Aorta (tissue), 5 donors: ENCODE data around the gene SLC32A1. TPM values are rescaled to one million over a fixed set of nuclear protein-coding genes. Genes with fewer than 3 reads are reported as not detected.
A peak's percentile ranks its signal among the peaks of the same experiment; 100 is the strongest.

Source experiments
- ATAC-seq: fragments of 200-7000 bp; cut with Tn5 transposase; one replicate; pipeline ENCODE4 v1.9.1; 2022; ENCODE audit warnings: moderate library complexity; ENCODE audit not compliant: low FRiP score
- DNase-seq, 2 donors: peaks; one replicate each; pipeline ENCODE4 v3.0.0-alpha.2; 2020
- H3K27ac ChIP-seq, 2 donors: one replicate each; pipeline ENCODE4 v1.5.1; 2013; ENCODE audit warnings: low read length in 2 of 2, mild to moderate bottlenecking in 2 of 2, moderate library complexity in 2 of 2, control low read depth in 1 of 2, inconsistent platforms in 1 of 2, low read depth in 1 of 2
- H3K27me3 ChIP-seq, 2 donors: one replicate each; pipeline ENCODE4 v1.6.1; 2013; ENCODE audit warnings: control low read depth in 1 of 2, low read length in 1 of 2, mild to moderate bottlenecking in 1 of 2, moderate library complexity in 1 of 2; ENCODE audit not compliant: insufficient read depth in 2 of 2, control insufficient read depth in 1 of 2
- H3K36me3 ChIP-seq, 2 donors: one replicate each; pipeline ENCODE4 v1.6.1; 2013; ENCODE audit warnings: control low read depth in 1 of 2, low read length in 1 of 2, mild to moderate bottlenecking in 1 of 2; ENCODE audit not compliant: insufficient read depth in 2 of 2, control insufficient read depth in 1 of 2
- H3K4me1 ChIP-seq, 2 donors: one replicate each; pipeline ENCODE4 v1.6.1; 2013; ENCODE audit warnings: low read length in 2 of 2, control low read depth in 1 of 2, mild to moderate bottlenecking in 1 of 2, moderate library complexity in 1 of 2; ENCODE audit not compliant: insufficient read depth in 2 of 2, control insufficient read depth in 1 of 2
- H3K4me3 ChIP-seq, 2 donors: one replicate each; pipeline ENCODE4 v1.5.1; 2013; ENCODE audit warnings: low read length in 2 of 2, control low read depth in 1 of 2, mild to moderate bottlenecking in 1 of 2
- H3K9me3 ChIP-seq: one replicate; pipeline ENCODE4 v1.6.1; 2013; ENCODE audit warnings: mild to moderate bottlenecking, low read length; ENCODE audit not compliant: control insufficient read depth
- WGBS, 2 donors: extraction: QIAGEN DNeasy Blood & Tissue Kit; methylation state at CpG; one replicate each; pipeline ENCODE4 v1.1.7; 2013; 5-methylcytosine and 5-hydroxymethylcytosine counted together
- intact Hi-C, 2 donors: fragments of 100-400 bp; cut with DNase I; formaldehyde crosslinking; loops; one replicate each; pipeline versions ENCODE4 v1.14.2 to v1.15.0; 2022
- polyA plus RNA-seq, 2 donors: library from polyadenylated mRNA; stranded (reverse); fragments of 200-250 nt; gene quantifications; one replicate each; pipeline ENCODE4 v1.2.3, GENCODE V29; 2013
- total RNA-seq, 2 donors: library from RNA; stranded (reverse); fragmentation: NEBNext Ultra II Directional; extraction: Animal tissue kit (Norgen Biotek cat#: 25700); gene quantifications; one replicate each; pipeline ENCODE4 v1.2.1, GENCODE V29; 2021
- donor health status: healthy with polysubstance abuse.
- donor health status: Bipolar disorder and iron deficiency.
- donor health status: DM: no; HTN: no; CAD: no.
- donor health status: DM: no; HTN: no; CAD: no.
- donor health status: DM: yes; HTN: yes; CAD: no.

SLC32A1 gene
- total and polyA plus RNA-seq, 4 donors = not detected

DNA sequence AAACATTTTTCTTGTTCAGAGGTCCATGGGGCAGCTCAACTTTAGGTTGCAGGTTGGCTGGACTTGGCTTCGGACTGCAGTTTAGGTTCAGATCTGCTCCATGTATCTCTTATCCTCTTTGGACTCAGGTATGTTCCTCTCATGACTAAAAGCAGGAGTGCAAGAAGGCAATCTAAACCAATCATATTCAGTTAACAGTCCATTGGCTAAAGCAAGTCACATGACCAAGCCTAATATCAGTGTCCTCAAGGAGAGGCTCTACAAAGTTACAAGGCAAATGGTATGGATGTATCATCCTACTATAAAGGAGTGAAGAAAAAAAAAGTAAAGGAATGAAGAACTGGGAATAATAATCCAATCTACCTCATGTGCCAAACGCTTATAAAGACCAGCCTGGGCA lies 21.5 kb downstream of the SLC32A1 start:
- no peaks in the 10 kb centered on the region for H3K36me3 ChIP-seq
- WGBS, 2 donors = 91 to 95% methylated on average over 2 of the region's 2 CpGs

GRCh38 chr20:38747495-38748096 lies 23.3 kb downstream of the SLC32A1 start:
- Histone ChIP-seq H3K9me3 (no peaks in the 10 kb centered on the region), H3K4me1 (peaks cover 0 to 5% of the 10 kb centered on the region in 2 donors), H3K27ac (no peak overlapping the region), H3K4me3 (peak overlapping the region; percentile 12 to 33), H3K27me3 (no peaks in the 10 kb centered on the region), H3K36me3 (peaks cover 0 to 4% of the 10 kb centered on the region in 2 donors)
- WGBS, 2 donors = 11 to 12% methylated on average over 31 to 39 of the region's 39 CpGs
- intact Hi-C loops = loop anchor here in 1 of 2 donors (5.0 kb wide), 1 partner anchor 100 kb away; no protein-coding TSS in a partner anchor
- no peak for DNase-seq
- no peak for ATAC-seq

More for the DNA sequence above, 21.5 kb downstream of the SLC32A1 start:
- H3K9me3 ChIP-seq = no peaks in the 10 kb centered on the region
- peaks cover 0 to 5% of the 10 kb centered on the region in 2 donors for H3K4me1 ChIP-seq
- peaks cover 0 to 3% of the 10 kb centered on the region in 2 donors for H3K27me3 ChIP-seq
- no peak overlapping the region for H3K27ac ChIP-seq
- ATAC-seq (no peak), DNase-seq (no peak)
- H3K4me3 ChIP-seq = no peak overlapping the region
- intact Hi-C loops = loop anchor here in 1 of 2 donors (5.0 kb wide), 1 partner anchor 98 kb away; no protein-coding TSS in a partner anchor

- 0 to 1% methylated on average over 68 to 84 of the region's 84 CpGs for WGBS, 2 donors
- ATAC-seq (peak; percentile 98), DNase-seq (peak; percentile 95 to 99)
- Histone ChIP-seq H3K9me3 (no peaks in the 10 kb centered on the region), H3K27ac (peak within 1 kb of the TSS; percentile 31 to 69), H3K27me3 (no peaks in the 10 kb centered on the region), H3K4me1 (peaks cover 0 to 5% of the 10 kb centered on the region in 2 donors), H3K36me3 (peaks cover 0 to 4% of the 10 kb centered on the region in 2 donors), H3K4me3 (peak within 1 kb of the TSS; percentile 54 to 91)
- intact Hi-C loops = loop anchor here in 1 of 2 donors (5.0 kb wide), 1 partner anchor 101 kb away; no protein-coding TSS in a partner anchor
Measured at GRCh38 chr20:38748097-38748860, 24.0 kb downstream of the SLC32A1 start, which contains the start of gene ACTR5. Gene ACTR5 (plus strand): TSS chr20:38748460. CDS start chr20:38748479, 19 bp downstream.

- intact Hi-C loops = loop anchor here in 1 of 2 donors (5.0 kb wide), 1 partner anchor 102 kb away; no protein-coding TSS in a partner anchor
- Histone ChIP-seq H3K9me3 (no peaks in the 10 kb centered on the region), H3K27me3 (no peaks in the 10 kb centered on the region), H3K27ac (peak overlapping the region; percentile 7 to 31), H3K4me3 (peak overlapping the region; percentile 54 to 91), H3K36me3 (peaks cover 0 to 4% of the 10 kb centered on the region in 2 donors), H3K4me1 (peaks cover 0 to 5% of the 10 kb centered on the region in 2 donors)
- ATAC-seq = no peak
- WGBS, 2 donors = 1 to 2% methylated on average over 9 to 10 of the region's 10 CpGs
- no peak for DNase-seq
Measured at GRCh38 chr20:38748861-38749149, 24.5 kb downstream of the SLC32A1 start.

DNA sequence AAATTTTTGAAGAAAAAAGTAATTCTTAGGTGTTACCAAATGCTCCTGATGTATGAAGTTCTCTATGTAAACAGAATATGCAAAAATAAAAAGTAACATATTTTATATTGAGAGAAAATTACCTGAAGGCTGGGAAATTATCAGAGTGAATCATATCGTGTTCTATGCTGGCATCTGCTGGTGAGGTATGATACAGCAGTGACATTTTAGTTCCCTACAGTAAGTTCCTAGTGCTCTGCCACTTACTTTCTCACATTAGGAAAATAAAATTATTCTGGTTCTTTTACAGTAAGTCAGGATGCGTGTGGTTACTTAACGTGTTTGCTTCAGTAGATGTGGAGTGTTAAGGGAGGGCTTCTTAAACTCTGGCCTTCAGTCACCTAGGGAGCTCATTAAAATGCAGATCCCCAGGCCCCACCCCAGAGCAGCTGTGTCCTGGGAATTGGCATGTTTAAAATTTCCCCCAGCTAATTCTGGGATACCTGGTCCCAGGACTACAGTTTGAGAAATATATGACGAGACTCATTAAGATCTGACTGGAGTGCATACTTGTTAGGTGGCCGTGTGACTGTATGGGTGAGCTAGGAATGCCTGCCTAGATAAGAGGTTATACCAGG lies 27.2 kb downstream of the SLC32A1 start:
- Histone ChIP-seq H3K4me1 (peaks cover 0 to 5% of the 10 kb centered on the region in 2 donors), H3K36me3 (peaks cover 4 to 6% of the 10 kb centered on the region in 2 donors), H3K27me3 (no peaks in the 10 kb centered on the region), H3K4me3 (no peak overlapping the region), H3K9me3 (no peaks in the 10 kb centered on the region), H3K27ac (no peak overlapping the region)
- no peak for DNase-seq
- ATAC-seq = no peak
- intact Hi-C loops = loop anchor here (10.0 kb wide), 2 partner anchors 107 to 213 kb away; partner anchors contain the start of gene DHX35 (in 1 of the 2)
- 53 to 59% methylated on average over 5 of the region's 5 CpGs for WGBS, 2 donors

GRCh38 chr20:38752029-38752428 lies 27.7 kb downstream of the SLC32A1 start:
- no peak for ATAC-seq
- 89 to 91% methylated on average over 4 of the region's 4 CpGs for WGBS, 2 donors
- intact Hi-C loops = loop anchor here (10.0 kb wide), 2 partner anchors 107 to 213 kb away; partner anchors contain the start of gene DHX35 (in 1 of the 2)

GRCh38 chr20:38754924-38755323 lies 30.6 kb downstream of the SLC32A1 start:
- no peak for DNase-seq
- H3K9me3 ChIP-seq = no peaks in the 10 kb centered on the region
- 93 to 95% methylated on average over 13 of the region's 13 CpGs for whole genome bisulfite sequencing, 2 donors
- H3K27me3 ChIP-seq = no peaks in the 10 kb centered on the region
- no peak overlapping the region for H3K27ac ChIP-seq
- intact Hi-C loops = loop anchor here (10.0 kb wide), 2 partner anchors 110 to 210 kb away; partner anchors contain the start of gene DHX35 (in 1 of the 2)
- no peak overlapping the region for H3K4me3 ChIP-seq
- peaks cover 8 to 9% of the 10 kb centered on the region in 2 donors for H3K36me3 ChIP-seq
- H3K4me1 ChIP-seq = no peaks in the 10 kb centered on the region
- no peak for ATAC-seq

More at GRCh38 chr20:38752029-38752428, 27.7 kb downstream of the SLC32A1 start:
- H3K4me3 ChIP-seq = no peak overlapping the region
- H3K27ac ChIP-seq = no peak overlapping the region
- no peak for DNase-seq
- H3K27me3 ChIP-seq = no peaks in the 10 kb centered on the region
- peaks cover 0 to 5% of the 10 kb centered on the region in 2 donors for H3K4me1 ChIP-seq
- H3K9me3 ChIP-seq = no peaks in the 10 kb centered on the region
- peaks cover 4 to 6% of the 10 kb centered on the region in 2 donors for H3K36me3 ChIP-seq

- no peaks in the 10 kb centered on the region for H3K27me3 ChIP-seq
- WGBS, 2 donors = 75 to 77% methylated on average over 6 of the region's 6 CpGs
- H3K9me3 ChIP-seq = no peaks in the 10 kb centered on the region
- intact Hi-C loops = loop anchor here (10.0 kb wide), 2 partner anchors 111 to 209 kb away; partner anchors contain the start of gene DHX35 (in 1 of the 2)
- no peaks in the 10 kb centered on the region for H3K4me1 ChIP-seq
- DNase-seq (no peak), ATAC-seq (no peak)
- H3K27ac ChIP-seq = no peak overlapping the region
- H3K36me3 ChIP-seq = peaks cover 8 to 9% of the 10 kb centered on the region in 2 donors
- H3K4me3 ChIP-seq = no peak overlapping the region
Measured at GRCh38 chr20:38755324-38755910, 31.1 kb downstream of the SLC32A1 start.
